Stimulated activated CD8-positive, alpha-beta memory T cell treated with anti-CD3 and anti-CD28 coated beads, Interleukin-4, amount 100 ng/mL, for 1 hour (primary cell): ENCODE measurements around the gene ZNF516.

Experiments used
- DNase-seq, 2 donors: peaks; one replicate each; pipeline ENCODE4 v3.0.0-alpha.2; 2020; ENCODE audit warnings: low read depth in 2 of 2, low spot score in 1 of 2

Gene ZNF516

GRCh38 chr18:76368271-76368670 is 126.8 kb downstream of the ZNF516 start:
- DNase-seq: no peak

GRCh38 chr18:76367168-76368125 is 127.6 kb downstream of the ZNF516 start:
- DNase-seq: no peak

DNA sequence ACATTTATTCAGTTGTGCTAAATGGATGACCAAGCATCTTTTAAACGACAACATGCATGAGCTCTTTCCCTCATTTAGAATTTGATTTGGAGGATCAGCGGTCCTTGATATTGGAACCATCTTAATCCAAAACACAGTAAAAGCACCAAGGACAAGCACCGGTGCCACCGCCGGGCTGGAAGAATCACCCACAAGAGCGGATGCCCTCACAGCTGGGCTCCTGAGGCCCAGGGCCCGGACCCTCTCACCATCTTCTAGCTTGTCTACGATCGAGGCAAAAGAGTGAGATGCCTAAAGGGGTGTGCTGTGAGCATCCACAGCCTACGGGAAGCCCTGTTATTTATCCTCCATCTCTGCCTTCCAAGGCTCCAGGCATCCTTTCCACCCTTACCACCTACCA is 129.5 kb downstream of the ZNF516 start:
- DNase-seq: no peak

- no peak for DNase-seq
These were observed 130.5 kb downstream of the ZNF516 start for GRCh38 chr18:76364282-76365259.

DNA sequence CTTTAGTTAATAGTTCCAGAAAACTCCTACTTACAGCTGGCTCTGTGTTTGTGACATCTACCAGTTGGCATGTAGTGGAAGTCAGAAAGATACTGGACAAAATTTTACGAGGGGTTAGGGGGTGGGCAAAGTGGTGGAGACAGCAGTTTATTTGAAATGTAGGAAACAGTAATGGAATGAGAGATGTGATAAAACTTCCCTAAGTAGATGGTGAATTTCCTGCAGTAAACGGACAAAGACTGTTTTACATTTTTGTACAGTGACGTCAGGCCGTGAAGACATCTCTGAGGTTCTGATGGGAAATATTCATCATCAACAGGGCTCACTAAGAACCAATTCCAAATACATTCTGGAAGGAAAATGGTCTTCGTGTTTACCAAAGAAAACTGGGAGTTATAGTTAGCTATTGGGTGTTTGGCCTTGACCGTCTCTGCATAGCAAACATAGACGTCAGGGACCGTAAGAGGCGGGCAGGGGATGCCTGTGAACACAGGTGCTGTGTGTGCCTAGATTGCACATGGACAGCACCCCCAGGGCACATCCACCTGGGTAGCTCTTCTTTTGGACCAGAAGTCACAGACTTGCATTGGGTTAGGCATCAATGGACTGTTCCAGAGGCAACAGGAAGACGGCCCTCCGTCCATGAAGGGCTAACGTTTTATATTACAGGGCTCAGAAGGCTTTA is 131.5 kb downstream of the ZNF516 start:
- DNase-seq: no peak

DNA sequence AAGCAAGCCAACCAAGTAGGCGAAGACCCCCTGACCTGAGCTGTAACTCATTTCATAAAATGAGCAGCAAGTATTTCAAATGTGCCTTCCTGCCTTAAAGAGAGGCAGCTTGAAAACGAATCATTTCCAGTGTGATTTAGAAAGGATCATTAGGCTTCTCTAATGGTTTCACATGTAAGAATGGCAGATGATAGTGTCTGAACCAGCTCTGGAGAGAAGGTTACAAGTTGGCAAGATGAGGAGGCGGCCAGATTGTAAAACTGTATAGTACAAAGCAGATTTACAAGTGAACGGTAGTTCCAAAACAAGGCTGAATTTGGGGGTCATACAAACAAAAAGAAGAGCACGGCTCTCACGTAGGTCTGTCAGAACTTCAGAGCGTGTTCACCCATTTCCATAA is 132.4 kb downstream of the ZNF516 start:
- DNase-seq: no peak

DNA sequence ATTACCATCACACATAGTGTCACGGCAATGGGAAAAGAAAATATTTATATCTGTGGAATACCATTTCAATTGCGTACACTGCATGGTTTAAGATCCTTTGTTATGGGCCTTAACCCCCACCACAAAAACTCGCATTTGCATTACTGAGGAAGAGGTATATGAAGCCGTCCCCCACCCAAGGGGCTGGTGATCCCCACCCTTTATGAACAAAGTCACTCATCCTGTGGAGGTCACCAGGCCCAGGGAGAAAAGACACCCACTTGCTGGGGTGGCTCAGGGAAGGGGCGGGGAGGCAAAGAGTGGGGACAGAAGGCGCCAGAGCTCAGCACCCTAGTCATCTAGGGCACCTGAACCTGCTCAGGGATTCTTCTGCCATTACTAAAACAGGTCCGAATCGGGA is 133.8 kb downstream of the ZNF516 start:
- DNase-seq: no peak

DNA sequence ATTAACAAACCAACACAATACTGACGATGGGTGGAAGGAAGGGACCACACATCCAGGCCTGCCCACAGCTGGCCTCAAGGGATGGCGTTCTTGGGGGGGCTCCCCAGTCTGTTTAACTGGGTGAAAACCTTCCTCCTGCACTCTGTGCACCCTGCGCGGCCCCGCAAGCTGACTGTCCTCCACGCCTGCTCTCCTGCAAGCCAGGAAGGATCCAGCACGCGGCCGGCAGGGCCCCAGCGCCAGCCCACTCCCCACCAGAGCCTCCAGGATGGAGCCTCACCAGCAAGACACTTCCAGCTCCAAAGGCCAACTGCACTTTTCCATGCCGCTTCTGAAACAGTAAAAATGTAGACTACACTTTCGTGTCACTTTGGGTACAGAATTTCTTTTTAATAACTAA is 135.1 kb downstream of the ZNF516 start:
- no peak for DNase-seq

- DNase-seq: no peak
These were observed 136.3 kb downstream of the ZNF516 start for GRCh38 chr18:76358774-76359173.

DNA sequence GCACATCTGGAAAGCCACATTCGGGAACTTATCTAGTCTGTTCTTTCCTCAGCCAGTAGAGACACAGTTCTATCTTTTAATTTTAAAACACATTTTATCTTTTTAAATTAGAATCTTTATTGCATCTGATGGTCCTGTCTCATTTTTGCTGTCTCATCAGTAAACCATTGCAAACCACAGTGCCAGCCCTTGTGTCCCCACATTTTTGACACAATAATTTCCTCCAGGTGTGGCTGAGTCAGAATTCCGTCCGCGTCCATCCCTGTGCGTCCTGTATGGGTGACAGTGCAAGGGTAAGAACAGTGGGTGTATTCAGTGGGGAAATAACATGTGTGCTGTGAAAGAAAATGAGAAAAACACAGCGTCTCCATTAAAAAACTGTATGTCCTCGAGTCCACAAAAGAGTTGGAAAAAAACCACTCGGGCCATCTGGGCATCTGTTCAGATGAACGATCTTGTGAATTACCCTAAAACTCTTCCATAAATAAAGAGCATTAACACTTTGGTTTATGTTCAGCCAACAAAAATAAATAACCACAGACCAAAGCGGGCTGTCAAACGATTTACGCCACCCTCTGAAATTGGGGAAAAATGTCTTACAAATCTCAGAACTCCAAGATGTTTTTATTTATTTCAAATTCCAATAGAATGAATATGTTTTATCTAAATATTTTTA is 137.3 kb downstream of the ZNF516 start:
- DNase-seq: no peak

- DNase-seq: no peak
These were observed 137.9 kb downstream of the ZNF516 start for GRCh38 chr18:76357174-76357573.

- DNase-seq: no peak
These were observed 138.4 kb downstream of the ZNF516 start for GRCh38 chr18:76356666-76357065.

DNA sequence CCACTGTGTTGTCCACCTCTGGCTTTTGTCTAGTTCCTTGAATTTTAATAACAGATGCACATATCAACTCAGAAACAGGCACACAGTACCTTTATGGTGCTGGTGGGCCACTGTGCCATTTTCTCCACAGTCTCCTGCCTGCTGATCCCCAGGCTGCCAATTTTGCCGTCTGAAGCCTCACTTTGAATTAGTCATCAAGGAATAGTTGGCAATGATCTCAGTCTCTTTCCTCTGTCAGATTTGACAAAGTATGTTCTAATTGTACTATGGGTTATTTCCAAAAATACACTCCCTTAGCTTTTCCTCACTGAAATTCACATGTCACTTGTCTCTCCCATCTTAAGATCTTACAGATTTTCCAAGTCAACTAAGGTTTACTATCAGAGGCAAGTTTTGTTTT is 140.7 kb downstream of the ZNF516 start:
- DNase-seq: no peak

DNA sequence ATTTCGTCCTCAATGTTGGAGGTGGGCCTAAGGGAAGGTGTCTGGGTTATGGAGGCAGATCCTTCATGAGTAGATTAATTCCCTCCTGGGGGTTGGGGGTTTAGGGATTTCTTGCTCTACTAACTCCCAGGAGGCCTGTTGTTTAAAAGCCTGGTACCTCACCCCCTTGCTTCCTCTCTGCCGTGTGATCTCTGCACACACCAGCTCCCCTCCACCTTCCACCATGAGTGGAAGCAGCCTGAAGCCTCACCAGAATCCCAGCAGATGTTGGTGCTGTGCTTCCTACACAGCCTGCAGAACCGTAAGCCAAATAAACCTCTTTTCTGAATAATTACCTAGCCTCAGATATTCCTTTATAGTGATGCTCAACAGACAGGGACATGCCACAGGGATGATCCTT is 141.5 kb downstream of the ZNF516 start:
- no peak for DNase-seq

- DNase-seq: no peak
These were observed 142.0 kb downstream of the ZNF516 start for GRCh38 chr18:76353046-76353445.

- DNase-seq: no peak
These were observed 143.0 kb downstream of the ZNF516 start for GRCh38 chr18:76351961-76352581.

GRCh38 chr18:76350134-76351025 is 144.7 kb downstream of the ZNF516 start:
- no peak for DNase-seq

DNA sequence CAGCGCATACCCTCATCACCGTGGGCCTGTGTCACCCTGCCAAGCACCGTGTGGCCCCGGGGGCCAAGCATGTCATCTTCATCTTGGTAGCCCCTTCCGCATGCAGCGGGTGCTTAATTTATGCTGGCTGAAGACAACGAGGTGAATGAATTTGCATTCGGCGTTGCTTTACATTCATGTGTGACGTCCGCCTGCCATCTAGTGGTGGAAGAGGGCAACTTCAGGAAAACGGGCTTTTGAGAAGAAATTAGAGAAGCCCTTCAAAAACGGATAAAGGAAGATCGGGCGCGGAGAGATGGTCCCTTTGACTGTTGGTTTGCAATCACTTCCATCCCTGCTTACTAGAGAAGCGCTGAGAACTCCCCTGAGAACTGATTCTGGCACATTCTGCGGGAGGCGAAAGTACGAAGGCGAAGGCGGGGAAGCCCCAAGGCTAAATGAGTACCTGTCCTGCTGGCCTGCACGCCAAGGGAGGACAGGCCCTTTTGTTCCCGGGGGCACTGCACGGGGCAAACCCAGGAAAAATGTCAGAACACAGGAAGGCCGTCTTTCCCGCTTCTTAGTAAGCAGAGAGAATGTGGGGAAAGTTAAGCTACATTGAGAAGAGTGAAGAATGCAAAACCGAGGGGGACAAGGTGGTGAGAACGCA is 145.9 kb downstream of the ZNF516 start:
- DNase-seq: peak; percentile 9 to 31
